Measurements from ENCODE around the gene NKX1-2.

GRCh38 chr10:124458889-124459288, 9.1 kb upstream of the NKX1-2 start:
- TF ChIP-seq CTCF (IDR thresholded peaks at IDR 0.05) = no peak
- TF ChIP-seq POLR2A (IDR thresholded peaks at IDR 0.05) = no peak
